ENCODE results near the gene HSPA12A. TPM values are rescaled to one million over a fixed set of nuclear protein-coding genes. Genes with fewer than 3 reads are reported as not detected.
A peak's percentile ranks its signal among the peaks of the same experiment; 100 is the strongest.

The HSPA12A gene
- total RNA-seq, 2 experiments from 2014 or later: 0.40 to 0.41 TPM

- Mint-ChIP-seq H3K4me3 (no peak overlapping the region), H3K9me3 (peaks cover 8% of the 10 kb centered on the region), H3K36me3 (no peaks in the 10 kb centered on the region), H3K27ac (no peak overlapping the region), H3K4me1 (ENCODE audit: low read depth) (no peaks in the 10 kb centered on the region), H3K27me3 (peaks cover 52% of the 10 kb centered on the region)
- no peak for DNase-seq
- ChIA-PET CTCF (no interaction called here), POLR2A (no interaction called here)
- intact Hi-C loops (cut with micrococcal nuclease): no loop called here
Observed at GRCh38 chr10:116733566-116733965, 8.8 kb downstream of the HSPA12A start.

GRCh38 chr10:116732573-116732972, 9.8 kb downstream of the HSPA12A start:
- Mint-ChIP-seq H3K4me1 (ENCODE audit: low read depth) (no peaks in the 10 kb centered on the region), H3K36me3 (no peaks in the 10 kb centered on the region), H3K4me3 (no peak overlapping the region), H3K27ac (no peak overlapping the region), H3K9me3 (peaks cover 8% of the 10 kb centered on the region), H3K27me3 (peaks cover 52% of the 10 kb centered on the region)
- CTCF ChIA-PET: no interaction called here
- intact Hi-C loops (cut with micrococcal nuclease): no loop called here
- POLR2A ChIA-PET: no interaction called here
- no peak for DNase-seq

- Mint-ChIP-seq H3K36me3 (no peaks in the 10 kb centered on the region), H3K27me3 (peaks cover 56% of the 10 kb centered on the region)
- POLR2A ChIA-PET: no interaction called here
Observed at GRCh38 chr10:116730464-116731260, 11.7 kb downstream of the HSPA12A start.

GRCh38 chr10:116729243-116729642, 13.1 kb downstream of the HSPA12A start:
- intact Hi-C loops (cut with micrococcal nuclease): no loop called here
- peaks cover 11% of the 10 kb centered on the region for H3K4me1 Mint-ChIP-seq (ENCODE audit: low read depth)
- no peaks in the 10 kb centered on the region for H3K36me3 Mint-ChIP-seq
- H3K27ac Mint-ChIP-seq: no peak overlapping the region
- ChIA-PET CTCF (no interaction called here), POLR2A (no interaction called here)
- no peak for DNase-seq
- no peaks in the 10 kb centered on the region for H3K9me3 Mint-ChIP-seq
- no peak overlapping the region for H3K4me3 Mint-ChIP-seq
- H3K27me3 Mint-ChIP-seq: peaks cover 61% of the 10 kb centered on the region

More at GRCh38 chr10:116730464-116731260, 11.7 kb downstream of the HSPA12A start:
- intact Hi-C loops (cut with micrococcal nuclease): no loop called here
- DNase-seq: no peak
- no peaks in the 10 kb centered on the region for H3K9me3 Mint-ChIP-seq
- H3K27ac Mint-ChIP-seq: no peak overlapping the region
- H3K4me3 Mint-ChIP-seq: no peak overlapping the region
- H3K4me1 Mint-ChIP-seq (ENCODE audit: low read depth): no peaks in the 10 kb centered on the region
- CTCF ChIA-PET: no interaction called here

- CTCF ChIA-PET: interaction anchor here (0.5 kb wide), 1 partner anchor 47 kb away, joined by 4 read pairs; no protein-coding TSS in a partner anchor
- H3K4me1 Mint-ChIP-seq (ENCODE audit: low read depth): peaks cover 16% of the 10 kb centered on the region
- no peaks in the 10 kb centered on the region for H3K36me3 Mint-ChIP-seq
- intact Hi-C loops (cut with micrococcal nuclease): no loop called here
- DNase-seq: no peak
- H3K27ac Mint-ChIP-seq: no peak overlapping the region
- H3K9me3 Mint-ChIP-seq: no peaks in the 10 kb centered on the region
- no peak overlapping the region for H3K4me3 Mint-ChIP-seq
- peaks cover 58% of the 10 kb centered on the region for H3K27me3 Mint-ChIP-seq
- POLR2A ChIA-PET: no interaction called here
Observed at GRCh38 chr10:116728526-116729096, 13.8 kb downstream of the HSPA12A start.

GRCh38 chr10:116723428-116724281, 18.7 kb downstream of the HSPA12A start:
- ChIA-PET CTCF (no interaction called here), POLR2A (no interaction called here)
- peaks cover 68% of the 10 kb centered on the region for H3K27me3 Mint-ChIP-seq
- no peaks in the 10 kb centered on the region for H3K36me3 Mint-ChIP-seq
- intact Hi-C loops (cut with micrococcal nuclease): no loop called here
- DNase-seq: peak; percentile 46
- H3K27ac Mint-ChIP-seq: no peak overlapping the region
- peaks cover 30% of the 10 kb centered on the region for H3K4me1 Mint-ChIP-seq (ENCODE audit: low read depth)
- H3K4me3 Mint-ChIP-seq: no peak overlapping the region
- no peaks in the 10 kb centered on the region for H3K9me3 Mint-ChIP-seq

GRCh38 chr10:116722736-116723427, 19.5 kb downstream of the HSPA12A start:
- intact Hi-C loops (cut with micrococcal nuclease): no loop called here
- Mint-ChIP-seq H3K27me3 (peaks cover 64% of the 10 kb centered on the region), H3K4me1 (ENCODE audit: low read depth) (peaks cover 30% of the 10 kb centered on the region), H3K4me3 (no peak overlapping the region), H3K36me3 (no peaks in the 10 kb centered on the region), H3K9me3 (no peaks in the 10 kb centered on the region), H3K27ac (peak overlapping the region; percentile 18)
- ChIA-PET CTCF (interaction anchor here (1.1 kb wide), 1 partner anchor 19 kb away, joined by 3 read pairs; the partner anchor contains the start of gene HSPA12A), POLR2A (no interaction called here)
- no peak for DNase-seq

- CTCF ChIA-PET: interaction anchor here (1.1 kb wide), 1 partner anchor 20 kb away, joined by 3 read pairs; the partner anchor contains the start of gene HSPA12A
- peaks cover 30% of the 10 kb centered on the region for H3K4me1 Mint-ChIP-seq (ENCODE audit: low read depth)
- intact Hi-C loops (cut with micrococcal nuclease): no loop called here
- POLR2A ChIA-PET: no interaction called here
- peak; percentile 3 for DNase-seq
- peaks cover 61% of the 10 kb centered on the region for H3K27me3 Mint-ChIP-seq
- H3K9me3 Mint-ChIP-seq: no peaks in the 10 kb centered on the region
- H3K27ac Mint-ChIP-seq: no peak overlapping the region
- H3K4me3 Mint-ChIP-seq: no peak overlapping the region
- H3K36me3 Mint-ChIP-seq: no peaks in the 10 kb centered on the region
Observed at GRCh38 chr10:116721547-116722392, 20.6 kb downstream of the HSPA12A start.

GRCh38 chr10:116720668-116721546, 21.5 kb downstream of the HSPA12A start:
- POLR2A ChIA-PET: no interaction called here

GRCh38 chr10:116720241-116720643, 22.1 kb downstream of the HSPA12A start:
- Mint-ChIP-seq H3K9me3 (no peaks in the 10 kb centered on the region), H3K4me3 (no peak overlapping the region), H3K27ac (no peak overlapping the region), H3K36me3 (no peaks in the 10 kb centered on the region), H3K27me3 (peaks cover 58% of the 10 kb centered on the region), H3K4me1 (ENCODE audit: low read depth) (peaks cover 29% of the 10 kb centered on the region)
- ChIA-PET POLR2A (no interaction called here), CTCF (no interaction called here)
- intact Hi-C loops (cut with micrococcal nuclease): no loop called here
- no peak for DNase-seq

More at GRCh38 chr10:116720668-116721546, 21.5 kb downstream of the HSPA12A start:
- H3K27me3 Mint-ChIP-seq: peaks cover 61% of the 10 kb centered on the region
- H3K9me3 Mint-ChIP-seq: no peaks in the 10 kb centered on the region
- intact Hi-C loops (cut with micrococcal nuclease): no loop called here
- no peak for DNase-seq
- H3K4me1 Mint-ChIP-seq (ENCODE audit: low read depth): peaks cover 30% of the 10 kb centered on the region
- H3K4me3 Mint-ChIP-seq: no peak overlapping the region
- CTCF ChIA-PET: no interaction called here
- no peaks in the 10 kb centered on the region for H3K36me3 Mint-ChIP-seq
- H3K27ac Mint-ChIP-seq: no peak overlapping the region
